Trophoblast cell (in vitro differentiated cells and primary cell): ENCODE data around the gene VWA8.

Experiments used
- DNase-seq, 2 donors: peaks; one replicate each; pipeline ENCODE4 v3.0.0-alpha.2; 2016
- H2AFZ ChIP-seq: 2 replicates; pipeline ENCODE4 v1.6.1; 2013; ENCODE audit warnings: low read length, moderate library complexity, mild to moderate bottlenecking; ENCODE audit not compliant: insufficient read depth, poor library complexity
- H2AK5ac ChIP-seq: 2 replicates; pipeline ENCODE4 v1.6.1; 2013; ENCODE audit warnings: mild to moderate bottlenecking, low read length
- H2BK120ac ChIP-seq: 2 replicates; pipeline ENCODE4 v1.6.1; 2013; ENCODE audit warnings: low read length, mild to moderate bottlenecking, moderate library complexity; ENCODE audit not compliant: insufficient read depth, poor library complexity
- H2BK12ac ChIP-seq: 2 replicates; pipeline ENCODE4 v1.6.1; 2013; ENCODE audit warnings: mild to moderate bottlenecking, low read length, moderate library complexity
- H2BK5ac ChIP-seq: 2 replicates; pipeline ENCODE4 v1.6.1; 2013; ENCODE audit warnings: low read length, low read depth, moderate library complexity, mild to moderate bottlenecking; ENCODE audit not compliant: poor library complexity
- H3K14ac ChIP-seq: 2 replicates; pipeline ENCODE4 v1.6.1; 2013; ENCODE audit warnings: mild to moderate bottlenecking, low read length
- H3K18ac ChIP-seq: 2 replicates; pipeline ENCODE4 v1.6.1; 2013; ENCODE audit warnings: mild to moderate bottlenecking, low read length
- H3K23ac ChIP-seq: 2 replicates; pipeline ENCODE4 v1.6.1; 2013; ENCODE audit warnings: low read length
- H3K27ac ChIP-seq: 2 replicates; pipeline ENCODE4 v1.5.1; 2013; ENCODE audit warnings: low read depth, mild to moderate bottlenecking, inconsistent platforms, low read length, moderate library complexity
- H3K27me3 ChIP-seq: 2 replicates; pipeline ENCODE4 v1.6.1; 2013; ENCODE audit warnings: inconsistent platforms, mild to moderate bottlenecking, low read length, moderate library complexity; ENCODE audit not compliant: insufficient read depth
- H3K36me3 ChIP-seq, 2 experiments: 1 replicate in 1 of 2; 2 replicates in 1 of 2; pipeline ENCODE4 v1.6.1; 2013; ENCODE audit warnings: low read length in 2 of 2, mild to moderate bottlenecking in 2 of 2, moderate library complexity in 1 of 2; ENCODE audit not compliant: insufficient read depth in 2 of 2, control insufficient read depth in 1 of 2
- H3K4ac ChIP-seq: 2 replicates; pipeline ENCODE4 v1.6.1; 2013; ENCODE audit warnings: low read depth, mild to moderate bottlenecking, low read length, moderate library complexity
- H3K4me1 ChIP-seq, 2 experiments: 1 replicate in 1 of 2; 2 replicates in 1 of 2; pipeline ENCODE4 v1.6.1; 2013; ENCODE audit warnings: low read length in 2 of 2, mild to moderate bottlenecking in 2 of 2, moderate library complexity in 1 of 2; ENCODE audit not compliant: insufficient read depth in 2 of 2, control insufficient read depth in 1 of 2
- H3K4me2 ChIP-seq: 2 replicates; pipeline ENCODE4 v1.6.1; 2013; ENCODE audit warnings: inconsistent platforms, mild to moderate bottlenecking, low read length, moderate library complexity
- H3K4me3 ChIP-seq: 2 replicates; pipeline ENCODE4 v1.5.1; 2013; ENCODE audit warnings: mild to moderate bottlenecking, low read depth, low read length, inconsistent platforms
- H3K79me1 ChIP-seq: one replicate; pipeline ENCODE4 v1.6.1; 2013; ENCODE audit warnings: low read length
- H3K79me2 ChIP-seq: 2 replicates; pipeline ENCODE4 v1.6.1; 2013; ENCODE audit warnings: low read length, mild to moderate bottlenecking; ENCODE audit not compliant: control insufficient read depth, insufficient read depth, poor library complexity
- H3K9ac ChIP-seq: 2 replicates; pipeline ENCODE4 v1.6.1; 2013; ENCODE audit warnings: mild to moderate bottlenecking, low read length
- H3K9me3 ChIP-seq: 2 replicates; pipeline ENCODE4 v1.6.1; 2013; ENCODE audit warnings: low read depth, mild to moderate bottlenecking, control low read depth, inconsistent platforms, low read length; ENCODE audit not compliant: insufficient read depth
- H4K12ac ChIP-seq: 2 replicates; pipeline ENCODE4 v1.6.1; 2013; ENCODE audit warnings: low read depth, mild to moderate bottlenecking, low read length, moderate library complexity
- H4K8ac ChIP-seq: 2 replicates; pipeline ENCODE4 v1.6.1; 2013; ENCODE audit warnings: low read depth, mild to moderate bottlenecking, low read length, moderate library complexity
- H4K91ac ChIP-seq: one replicate; pipeline ENCODE4 v1.6.1; 2013; ENCODE audit warnings: low read depth, mild to moderate bottlenecking, low read length, moderate library complexity
- WGBS: extraction: QIAGEN DNeasy Blood & Tissue Kit; methylation state at CpG from one replicate; pipeline ENCODE4 v1.1.7; 2013; ENCODE audit warnings: missing lambda C conversion rate; ENCODE audit not compliant: insufficient read length, insufficient coverage; ENCODE audit errors: extremely low coverage; 5-methylcytosine and 5-hydroxymethylcytosine counted together

The VWA8 gene

DNA sequence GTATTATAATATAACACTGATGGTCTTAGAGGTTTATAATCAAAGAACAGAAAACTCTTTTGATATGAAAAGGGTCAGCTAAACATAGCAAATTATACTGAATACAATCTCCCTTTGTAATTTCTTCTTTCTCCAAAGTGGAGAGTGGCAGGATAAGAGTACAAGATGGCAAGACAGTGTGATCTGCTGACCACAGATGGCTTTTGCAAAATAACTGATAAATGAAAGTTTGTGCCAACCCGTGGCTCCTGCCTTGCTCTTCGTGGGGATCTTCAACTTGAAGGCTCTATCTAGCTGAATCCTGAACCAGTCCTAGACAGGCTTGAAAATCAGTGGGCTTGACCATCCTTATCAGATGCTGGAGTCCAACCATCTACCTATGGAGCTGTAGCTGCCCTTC, 185.7 kb downstream of the VWA8 start:
- H3K4me3 ChIP-seq: no peak overlapping the region
- no peaks in the 10 kb centered on the region for H3K36me3 ChIP-seq
- H3K27ac ChIP-seq: no peak overlapping the region
- no peaks in the 10 kb centered on the region for H3K79me1 ChIP-seq
- H3K79me2 ChIP-seq: no peaks in the 10 kb centered on the region
- no peak overlapping the region for H2AFZ ChIP-seq
- H2BK12ac ChIP-seq: no peak overlapping the region
- H2BK120ac ChIP-seq: no peak overlapping the region
- H4K8ac ChIP-seq: no peak overlapping the region
- H3K23ac ChIP-seq: no peak overlapping the region
- no peaks in the 10 kb centered on the region for H3K4me1 ChIP-seq
- H3K9me3 ChIP-seq: no peaks in the 10 kb centered on the region
- H3K18ac ChIP-seq: no peak overlapping the region
- no CpG with 5 or more reads among the region's 2 CpGs for WGBS
- H3K14ac ChIP-seq: no peak overlapping the region
- no peak overlapping the region for H4K12ac ChIP-seq
- no peak overlapping the region for H2BK5ac ChIP-seq
- no peak overlapping the region for H3K4me2 ChIP-seq
- no peak for DNase-seq
- H2AK5ac ChIP-seq: no peak overlapping the region
- H3K27me3 ChIP-seq: no peaks in the 10 kb centered on the region
- H3K9ac ChIP-seq: no peak overlapping the region
- H4K91ac ChIP-seq: no peak overlapping the region
- no peak overlapping the region for H3K4ac ChIP-seq

DNA sequence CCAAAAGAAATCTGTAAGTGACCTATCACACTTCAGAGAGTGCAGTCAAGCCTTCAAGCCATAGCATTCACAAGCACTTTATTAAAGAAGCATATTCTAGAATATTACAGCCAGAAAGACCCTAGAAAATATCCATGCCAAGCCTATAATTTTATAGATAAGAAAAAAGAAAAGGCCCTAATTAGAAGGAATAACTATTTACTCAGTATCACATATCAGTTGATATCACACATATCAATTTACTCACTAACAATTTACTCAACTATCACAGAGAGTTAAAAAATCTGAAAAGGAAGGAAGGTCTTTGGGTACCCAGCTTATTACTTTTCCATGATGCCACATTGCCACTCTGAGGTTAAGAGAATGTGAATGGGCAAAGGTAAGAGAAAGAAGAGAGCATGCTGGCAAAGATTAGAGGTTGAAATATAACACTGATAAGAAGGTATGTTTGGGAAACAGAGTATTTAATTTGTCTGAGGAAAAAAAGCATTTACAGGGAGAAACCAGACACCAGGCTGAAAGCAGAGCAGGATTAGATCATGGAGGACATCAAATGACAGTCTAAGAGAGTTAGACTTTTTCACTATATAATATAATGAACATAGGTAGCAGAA, 186.2 kb downstream of the VWA8 start:
- no peak overlapping the region for H4K8ac ChIP-seq
- H2BK12ac ChIP-seq: no peak overlapping the region
- H3K9ac ChIP-seq: no peak overlapping the region
- DNase-seq: no peak
- H2BK5ac ChIP-seq: no peak overlapping the region
- H3K4me3 ChIP-seq: no peak overlapping the region
- H3K23ac ChIP-seq: no peak overlapping the region
- H3K79me1 ChIP-seq: no peaks in the 10 kb centered on the region
- no peaks in the 10 kb centered on the region for H3K4me1 ChIP-seq
- no peak overlapping the region for H2AFZ ChIP-seq
- no peak overlapping the region for H2BK120ac ChIP-seq
- no peak overlapping the region for H4K12ac ChIP-seq
- H3K18ac ChIP-seq: no peak overlapping the region
- H3K4ac ChIP-seq: no peak overlapping the region
- H2AK5ac ChIP-seq: no peak overlapping the region
- no peak overlapping the region for H3K4me2 ChIP-seq
- no peaks in the 10 kb centered on the region for H3K27me3 ChIP-seq
- H3K79me2 ChIP-seq: no peaks in the 10 kb centered on the region
- H3K9me3 ChIP-seq: no peaks in the 10 kb centered on the region
- H4K91ac ChIP-seq: no peak overlapping the region
- H3K27ac ChIP-seq: no peak overlapping the region
- no peaks in the 10 kb centered on the region for H3K36me3 ChIP-seq
- no peak overlapping the region for H3K14ac ChIP-seq

DNA sequence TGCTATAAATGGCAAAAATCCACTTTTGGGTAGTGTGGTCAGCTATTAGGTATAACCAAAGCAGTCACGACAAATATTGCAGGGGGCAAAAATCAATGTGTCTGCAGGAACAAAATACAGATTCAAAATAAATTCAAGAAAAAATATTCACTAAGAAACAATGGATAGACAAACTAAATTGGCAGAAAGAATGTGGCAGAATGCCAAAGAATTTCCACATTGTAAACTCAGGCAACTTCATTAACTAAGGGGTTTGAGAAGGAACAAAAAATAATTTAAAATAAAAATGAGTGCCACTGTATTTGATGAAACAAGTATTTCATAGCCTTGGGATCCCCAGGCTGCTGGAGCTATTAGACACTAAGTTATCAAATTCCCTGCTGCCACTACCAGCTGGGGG, 193.1 kb downstream of the VWA8 start:
- Histone ChIP-seq H3K79me2 (no peaks in the 10 kb centered on the region), H3K14ac (no peak overlapping the region), H2BK5ac (no peak overlapping the region), H2BK12ac (no peak overlapping the region), H3K18ac (no peak overlapping the region), H3K9ac (no peak overlapping the region), H3K23ac (no peak overlapping the region), H3K4me1 (no peaks in the 10 kb centered on the region), H3K36me3 (no peaks in the 10 kb centered on the region), H2AFZ (no peak overlapping the region), H2AK5ac (no peak overlapping the region), H3K9me3 (no peaks in the 10 kb centered on the region), H3K79me1 (no peaks in the 10 kb centered on the region), H4K8ac (no peak overlapping the region), H3K4ac (no peak overlapping the region), H4K12ac (no peak overlapping the region), H3K4me3 (no peak overlapping the region), H3K27me3 (no peaks in the 10 kb centered on the region), H3K27ac (no peak overlapping the region), H3K4me2 (no peak overlapping the region), H4K91ac (no peak overlapping the region), H2BK120ac (no peak overlapping the region)
- DNase-seq: no peak
- WGBS: no CpG with 5 or more reads among the region's 1 CpG

DNA sequence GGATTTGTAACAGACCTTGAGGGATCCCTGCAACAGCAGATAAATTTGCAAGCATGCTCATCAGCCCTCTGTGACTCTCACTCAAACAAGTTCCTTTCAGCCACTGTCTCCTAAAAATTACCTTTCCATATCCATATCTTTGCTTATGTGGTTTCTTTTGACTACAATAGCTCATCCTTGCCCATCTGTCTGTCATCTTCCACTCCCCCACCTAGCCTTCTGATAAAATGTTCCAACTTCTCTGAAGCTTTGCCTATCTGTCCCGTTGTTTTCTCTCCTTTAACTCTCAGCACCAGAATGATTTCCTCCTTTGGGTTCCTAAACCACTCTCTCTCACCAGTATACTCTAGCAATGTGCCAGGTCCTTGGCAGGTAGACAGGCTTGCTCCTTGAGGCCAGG, 194.5 kb downstream of the VWA8 start:
- Histone ChIP-seq H4K8ac (no peak overlapping the region), H2BK120ac (no peak overlapping the region), H2BK12ac (no peak overlapping the region)

More for the DNA sequence above, 194.5 kb downstream of the VWA8 start:
- Histone ChIP-seq H3K27me3 (no peaks in the 10 kb centered on the region), H4K91ac (no peak overlapping the region), H3K18ac (no peak overlapping the region), H3K4ac (no peak overlapping the region), H3K4me1 (no peaks in the 10 kb centered on the region), H2AK5ac (no peak overlapping the region), H3K4me2 (no peak overlapping the region), H3K36me3 (no peaks in the 10 kb centered on the region), H3K9me3 (no peaks in the 10 kb centered on the region), H3K9ac (no peak overlapping the region), H3K23ac (no peak overlapping the region), H3K27ac (no peak overlapping the region), H2BK5ac (no peak overlapping the region), H2AFZ (no peak overlapping the region), H3K79me1 (no peaks in the 10 kb centered on the region), H3K79me2 (no peaks in the 10 kb centered on the region), H3K14ac (no peak overlapping the region), H3K4me3 (no peak overlapping the region), H4K12ac (no peak overlapping the region)
- WGBS: no CpG with 5 or more reads among the region's 1 CpG
- DNase-seq: no peak
